GM19193 (cell line): ENCODE data around the gene PLK5.

Experiments used
- POLR2A ChIP-seq: IDR thresholded peaks from 4 replicates; pipeline ENCODE4 v1.6.1; 2011; ENCODE audit not compliant: insufficient read depth, insufficient read length; ENCODE audit errors: extremely low read depth

PLK5 gene

DNA sequence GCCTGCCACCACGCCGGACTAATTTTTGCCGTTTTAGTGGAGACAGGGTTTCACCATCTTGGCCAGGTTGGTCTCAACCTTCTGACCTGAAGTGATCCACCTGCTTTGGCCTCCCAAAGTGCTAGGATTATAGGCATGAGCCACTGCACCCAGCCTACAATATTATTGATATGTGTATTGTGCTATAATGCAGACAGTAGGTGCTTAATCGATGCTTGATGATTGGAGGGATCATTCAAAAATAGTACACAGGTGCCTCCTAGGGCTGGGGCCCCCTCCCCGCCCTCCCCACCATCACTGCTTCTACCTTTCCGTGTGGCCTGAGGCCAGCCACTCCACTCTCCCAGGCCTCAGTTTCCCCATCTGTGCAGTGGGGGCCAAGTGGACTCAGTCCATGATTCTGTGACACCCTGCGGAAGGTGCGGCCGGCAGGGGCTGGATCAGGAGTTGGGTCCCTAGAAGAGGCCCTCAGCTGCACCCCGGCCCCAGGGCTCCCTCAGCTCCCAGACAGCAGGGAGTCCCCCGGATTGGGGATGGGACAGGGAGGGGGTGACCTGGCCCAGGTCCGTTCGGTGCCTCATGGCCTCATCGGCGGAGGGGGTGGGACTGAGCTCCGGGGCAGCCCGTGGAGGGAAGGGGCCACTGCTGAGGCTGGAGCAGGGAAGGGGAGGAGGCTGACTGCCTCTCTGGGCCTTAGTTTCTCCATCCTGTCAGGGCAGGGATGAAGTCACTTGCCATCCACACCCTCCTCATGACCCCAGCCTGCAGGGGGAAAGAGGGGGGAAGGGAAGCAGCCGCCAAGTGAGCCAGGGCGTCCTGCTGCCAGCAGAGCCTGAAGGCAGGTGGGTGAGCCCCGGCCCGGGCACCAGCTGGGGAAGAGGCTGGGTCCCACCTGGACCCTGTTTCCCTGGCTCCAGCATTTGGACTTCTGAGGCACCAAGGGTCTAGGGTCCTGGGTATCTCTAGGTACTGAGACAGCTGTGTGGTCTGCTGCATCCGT lies 12.3 kb upstream of the PLK5 start:
- no peak for TF ChIP-seq POLR2A

DNA sequence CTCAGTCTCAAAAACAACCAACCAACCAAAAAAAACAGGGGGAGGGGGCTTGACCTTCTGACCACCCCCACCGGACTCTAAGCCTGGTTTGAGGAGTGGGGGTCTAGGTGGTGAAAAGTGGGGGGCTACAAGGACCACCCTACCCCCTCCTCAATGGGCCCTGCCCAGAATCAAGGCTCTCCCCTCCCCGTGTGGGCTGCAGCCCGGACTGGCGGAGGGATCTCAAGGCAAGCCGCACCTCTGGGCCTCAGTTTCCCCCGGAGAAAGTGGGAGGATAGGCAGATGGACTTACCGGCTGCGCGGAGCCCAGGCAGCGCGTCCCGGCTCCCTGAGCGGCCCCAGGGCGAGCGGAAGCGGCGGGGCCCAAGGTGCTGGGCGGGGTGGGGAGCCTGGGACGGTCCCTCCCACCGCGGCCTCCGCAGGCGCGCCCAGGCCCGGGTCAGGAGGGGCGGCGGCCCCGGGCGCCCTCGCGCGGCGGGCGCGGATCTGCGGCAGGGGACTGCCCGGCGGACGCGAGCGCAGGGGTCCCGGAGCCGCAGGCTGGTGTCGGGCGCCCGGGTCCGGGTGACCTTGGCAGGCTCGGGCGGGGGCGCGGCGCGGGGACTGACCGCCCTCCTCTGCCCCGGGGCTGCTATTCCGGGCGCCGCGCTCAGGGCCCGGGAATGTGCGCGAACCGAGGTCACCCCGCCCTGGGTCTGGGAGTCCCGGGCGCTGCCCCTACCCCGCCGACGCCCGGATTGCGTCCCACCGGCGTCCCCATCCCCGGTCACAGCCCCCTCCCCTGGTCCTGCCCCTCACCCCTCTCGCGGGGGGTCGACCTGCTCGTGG lies 11.0 kb upstream of the PLK5 start, which contains the start of gene ADAMTSL5:
TSS of gene ADAMTSL5 (minus strand) at position 349 of the 828 bp plus-strand sequence. CDS start 2,076 bp downstream, outside the sequence.
- TF ChIP-seq POLR2A, result no peak

DNA sequence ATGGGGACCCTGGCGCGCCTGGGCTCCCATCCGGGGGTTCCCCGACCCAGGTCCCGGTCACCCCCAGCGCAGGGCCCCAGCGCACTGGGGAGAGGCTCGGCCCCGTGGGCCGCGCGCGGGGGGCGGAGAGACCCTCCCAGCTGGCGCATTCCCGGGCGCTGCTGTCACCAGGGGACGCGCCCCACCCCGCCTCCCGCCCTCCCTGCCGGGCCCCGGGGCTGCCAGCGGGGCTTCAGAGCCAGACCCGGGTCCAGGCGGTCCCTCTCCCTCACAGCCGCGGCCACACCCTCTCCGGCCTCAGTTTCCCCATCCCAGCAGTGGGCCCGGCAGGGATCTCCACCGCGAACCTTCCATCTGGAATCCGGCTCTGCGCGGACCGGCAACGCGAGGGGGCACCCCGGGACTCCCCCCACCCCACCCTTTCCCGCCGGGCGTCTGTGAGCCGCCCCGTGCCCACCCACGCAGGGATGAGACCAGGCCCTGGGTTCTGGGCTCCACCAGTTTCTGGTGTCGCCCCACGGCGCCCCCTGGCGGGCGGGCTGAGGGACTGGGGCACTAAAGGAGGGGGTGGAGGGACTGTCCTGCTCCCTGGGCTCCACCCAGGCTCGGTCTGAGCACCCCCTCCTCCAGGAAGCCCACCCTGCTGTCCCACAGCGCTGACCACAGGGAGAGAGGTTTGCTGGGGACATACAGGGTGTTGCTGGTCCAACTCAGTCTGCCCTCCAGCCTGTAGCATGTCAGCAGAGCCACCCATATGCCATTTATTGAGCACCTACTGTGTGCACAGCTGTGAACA lies 10.2 kb upstream of the PLK5 start:
- TF ChIP-seq POLR2A, result no peak

DNA sequence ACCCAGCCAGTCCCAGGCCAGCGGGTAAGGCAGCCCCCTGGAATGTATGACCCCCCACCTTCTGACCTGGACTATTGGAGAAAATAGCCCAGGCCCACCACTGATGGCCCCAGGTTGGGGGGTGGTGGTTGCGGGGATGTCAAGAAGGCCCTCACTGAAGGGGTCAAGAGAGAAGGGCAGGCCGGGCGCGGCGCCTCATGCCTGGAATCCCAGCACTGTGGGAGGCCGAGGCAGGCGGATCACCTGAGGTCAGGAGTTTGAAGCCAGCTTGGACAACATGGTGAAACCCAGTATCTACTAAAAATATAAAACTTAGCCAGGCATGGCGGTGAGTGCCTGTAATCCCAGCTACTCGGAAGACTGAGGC lies 9.6 kb upstream of the PLK5 start:
- TF ChIP-seq POLR2A, result no peak

DNA sequence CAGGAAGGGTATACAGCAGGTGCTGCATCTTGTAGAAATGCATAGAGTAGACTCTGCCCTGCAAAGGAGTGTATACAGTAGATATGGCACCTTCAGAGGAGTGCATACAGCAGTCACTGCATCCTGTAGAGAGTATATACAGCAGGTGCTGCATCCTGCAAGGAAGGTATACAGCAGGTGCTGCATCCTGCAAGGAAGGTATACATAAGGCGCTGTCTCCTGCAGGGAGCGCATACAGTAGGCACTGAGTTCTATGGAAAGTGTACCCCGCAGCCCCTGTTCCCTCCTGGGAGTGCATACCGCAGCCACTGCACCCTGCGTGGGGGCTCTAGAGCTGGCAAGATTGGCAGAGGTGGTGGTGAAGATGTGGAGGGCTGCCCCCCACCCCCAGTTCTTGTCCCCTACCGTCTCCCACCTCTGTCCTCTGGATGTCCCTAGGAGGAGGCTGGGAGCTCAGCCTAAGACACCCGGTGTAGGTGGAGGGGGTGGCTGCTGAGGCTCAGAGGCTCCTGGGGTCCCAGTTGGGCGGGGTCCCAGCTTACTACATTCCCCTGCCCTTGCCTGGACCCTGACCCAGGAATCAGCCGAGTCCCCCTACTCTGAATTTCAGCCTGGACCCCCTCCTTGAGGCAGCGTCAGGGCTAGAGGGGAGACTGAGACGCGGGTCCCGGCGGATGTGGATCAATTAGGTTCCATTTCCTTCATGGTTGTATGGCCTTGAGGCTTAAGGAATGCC lies 8.7 kb upstream of the PLK5 start:
- TF ChIP-seq POLR2A, result no peak

DNA sequence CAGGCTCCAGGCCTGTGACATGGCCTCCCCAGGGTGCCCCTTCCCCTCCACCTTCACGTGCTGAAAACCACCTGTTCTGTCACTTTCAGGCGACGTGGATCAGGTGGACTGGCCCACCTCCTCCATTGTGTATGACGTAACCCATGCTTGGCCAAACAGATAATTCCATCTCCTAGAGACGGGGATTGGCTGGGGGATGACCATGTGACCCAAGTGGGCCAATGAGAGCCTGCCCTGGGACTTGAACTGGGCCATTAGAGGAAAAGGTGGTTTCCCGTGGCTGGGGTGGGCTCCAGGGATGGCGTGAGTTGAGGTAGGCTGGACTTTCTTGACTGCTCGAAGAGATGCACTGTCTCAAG lies 7.5 kb upstream of the PLK5 start:
- no peak for TF ChIP-seq POLR2A

DNA sequence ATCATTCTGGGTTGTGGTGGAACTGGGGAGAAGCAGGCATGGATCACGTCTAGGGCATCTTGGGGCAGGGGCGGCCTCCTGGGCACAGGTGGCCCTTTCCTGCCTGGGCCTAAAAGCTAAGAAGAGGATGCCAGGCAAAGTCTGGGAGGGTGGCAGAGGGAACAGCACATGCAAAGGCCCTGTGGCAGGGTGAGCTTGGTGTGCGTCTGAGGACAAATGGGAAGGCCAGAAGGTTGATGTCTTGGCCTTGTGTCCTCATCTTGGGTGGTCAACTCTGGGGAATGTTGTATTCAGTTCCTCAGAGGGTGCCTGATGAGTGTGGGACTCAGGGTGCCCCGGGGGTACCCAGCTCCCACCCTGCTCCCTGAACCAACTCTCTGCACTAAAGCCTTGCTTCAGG lies 5.4 kb upstream of the PLK5 start:
- no peak for TF ChIP-seq POLR2A

DNA sequence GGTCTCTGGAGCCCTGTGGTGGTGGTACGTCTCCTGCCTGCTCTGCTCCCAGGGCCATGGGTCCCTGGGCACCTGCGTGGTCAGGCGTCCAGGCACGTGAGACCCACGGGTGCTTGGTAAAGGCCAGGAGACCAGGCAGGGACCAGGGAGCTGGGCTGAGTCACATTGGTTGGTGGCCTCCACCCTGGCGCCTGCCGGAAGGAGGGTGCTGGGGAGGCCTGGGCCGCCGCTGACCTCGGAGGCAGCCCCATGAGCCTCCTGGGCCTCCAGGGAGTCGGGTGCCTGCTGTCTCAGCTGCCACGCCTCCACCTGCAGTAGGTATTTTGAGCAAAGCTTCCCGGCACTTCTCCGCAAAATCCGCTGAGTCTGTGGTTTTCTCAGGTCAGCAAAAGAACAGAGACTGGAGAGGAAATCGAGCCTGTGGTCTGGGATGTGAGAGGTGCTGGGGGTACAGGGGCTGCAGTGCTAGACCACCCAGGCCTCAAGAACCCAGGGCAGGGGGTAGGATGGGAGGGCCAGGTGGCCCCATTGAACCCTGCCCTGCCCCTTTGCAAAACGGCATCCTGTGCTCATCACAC lies 3.6 kb upstream of the PLK5 start:
- no peak for TF ChIP-seq POLR2A

DNA sequence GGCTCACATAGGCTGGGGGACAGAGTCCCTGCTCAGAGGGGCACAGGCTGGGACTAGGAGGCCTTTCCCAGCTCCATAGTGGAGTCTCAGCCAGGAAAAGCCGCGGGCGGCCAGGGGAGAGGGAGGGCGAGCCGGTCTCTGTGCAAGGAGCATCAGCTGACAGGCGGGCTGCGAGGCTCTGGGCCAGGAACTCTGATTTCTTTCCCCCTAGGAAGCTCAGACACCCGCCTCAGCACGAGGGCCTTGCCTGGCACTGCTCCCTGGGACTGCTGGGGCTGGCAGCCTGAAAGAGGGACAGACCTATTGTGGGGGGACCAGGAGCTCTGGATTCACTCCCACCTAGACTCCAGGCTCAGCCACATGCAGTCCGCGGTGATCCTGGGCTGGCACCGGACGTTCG lies 2.2 kb upstream of the PLK5 start:
- TF ChIP-seq POLR2A, result no peak

DNA sequence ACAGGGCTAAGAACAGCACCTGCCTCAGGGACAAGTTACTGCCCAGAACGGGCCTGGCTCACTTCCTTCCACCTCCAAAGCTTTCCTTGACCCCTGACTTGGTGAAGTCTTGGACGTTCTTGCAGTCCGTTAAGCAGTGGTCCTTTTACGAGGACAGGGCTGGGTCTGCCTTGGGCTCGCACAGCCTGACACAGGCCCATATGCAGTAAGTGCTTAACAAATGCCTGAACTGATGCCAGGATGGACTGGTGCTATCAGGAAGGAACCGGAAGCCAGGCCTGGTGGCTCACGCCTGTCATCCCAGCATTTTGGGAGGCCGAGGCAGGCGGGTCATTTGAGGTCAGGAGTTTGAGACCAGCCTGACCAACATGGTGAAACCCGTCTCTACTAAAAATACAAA lies 1.8 kb upstream of the PLK5 start:
- no peak for TF ChIP-seq POLR2A

DNA sequence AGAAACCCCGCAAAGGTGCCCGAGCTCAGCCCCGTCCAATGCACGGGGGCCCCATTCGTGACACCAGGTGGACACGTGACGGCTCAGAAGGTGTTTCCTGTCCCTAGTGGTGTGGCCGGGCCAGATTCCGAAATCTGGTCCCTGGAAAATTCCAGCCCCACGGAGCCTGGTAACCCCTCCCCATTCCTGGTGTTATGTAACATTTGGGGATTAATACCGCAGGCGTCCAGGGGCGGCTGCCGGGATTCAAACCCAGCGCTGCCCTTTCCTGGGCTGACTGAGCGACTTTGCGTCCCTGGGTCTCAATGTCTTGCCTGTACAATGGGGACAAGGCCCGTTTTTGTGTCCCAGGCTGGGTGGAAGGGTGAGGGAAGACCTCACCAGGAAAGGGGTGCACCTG lies 1.0 kb upstream of the PLK5 start:
- TF ChIP-seq POLR2A, result no peak

DNA sequence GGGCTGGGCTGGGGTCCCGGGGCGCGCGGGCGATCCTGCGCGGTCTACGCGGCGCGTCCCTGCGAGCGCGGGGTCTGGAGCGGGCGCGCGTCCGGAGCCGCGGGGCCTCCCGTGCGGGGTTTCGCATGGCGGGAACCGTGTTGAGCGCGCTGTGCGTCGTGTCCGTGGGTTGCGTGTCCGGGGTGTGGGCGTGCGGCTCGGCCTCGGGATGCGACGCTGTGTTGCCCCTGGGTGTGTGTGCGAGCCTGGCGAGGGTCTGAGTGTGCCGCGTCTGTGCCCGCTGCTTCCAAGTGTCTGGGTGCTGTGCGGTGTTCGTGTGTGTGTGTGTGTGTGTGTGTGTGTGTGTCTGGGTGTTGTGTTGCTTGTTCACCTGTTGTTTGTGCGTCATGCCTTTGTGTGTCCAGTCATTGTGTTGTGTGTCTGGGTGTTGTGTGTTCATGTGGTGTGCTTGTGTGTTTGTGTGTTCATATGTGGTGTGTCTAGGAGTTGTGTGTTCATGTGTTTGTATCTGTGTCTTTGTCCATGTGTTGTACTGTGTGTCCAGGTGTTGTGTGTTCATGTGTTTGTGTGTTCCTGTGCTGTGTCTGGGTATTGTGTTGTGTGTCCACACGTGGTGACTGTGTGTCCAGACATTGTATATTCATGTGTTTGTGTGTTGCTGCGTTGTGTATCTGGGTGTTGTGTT lies 552 bp downstream of the PLK5 start:
- no peak for TF ChIP-seq POLR2A

DNA sequence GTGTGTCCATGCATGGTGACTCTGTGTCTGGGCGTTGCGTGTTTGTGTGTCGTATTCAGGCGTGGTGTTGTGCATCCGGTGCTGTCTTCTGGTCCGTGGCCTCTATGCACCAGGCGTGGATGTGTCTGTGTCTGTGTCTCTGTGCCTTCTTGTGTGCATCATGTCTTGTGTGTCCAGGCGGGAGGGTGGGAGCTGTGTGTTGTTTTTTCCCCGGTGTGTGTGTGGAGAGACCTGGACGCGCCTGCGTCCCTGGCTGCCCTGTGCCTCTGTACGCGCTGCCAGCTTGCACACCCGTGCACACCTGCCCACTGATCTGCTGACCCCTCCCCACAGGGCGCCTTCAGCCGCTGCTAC lies 1.1 kb downstream of the PLK5 start:
- no peak for TF ChIP-seq POLR2A
